Osteoblast (primary cell): ENCODE data around the gene RBBP8NL. TPM values are rescaled to one million over a fixed set of nuclear protein-coding genes. Genes with fewer than 3 reads are reported as not detected.

Experiments
- DNase-seq: peaks from one replicate; pipeline ENCODE4 v3.0.0; 2011; ENCODE audit warnings: low spot score, mixed read lengths; ENCODE audit not compliant: insufficient read length; ENCODE audit errors: missing footprints
- H2AFZ ChIP-seq: 2 replicates; pipeline ENCODE4 v1.6.0; 2011; ENCODE audit warnings: mild to moderate bottlenecking, low read length
- H3K27ac ChIP-seq: 2 replicates; pipeline ENCODE4 v1.5.1; 2011; ENCODE audit warnings: mild to moderate bottlenecking, low read depth, low read length, moderate library complexity
- H3K27me3 ChIP-seq: 2 replicates; pipeline ENCODE4 v1.6.0; 2012; ENCODE audit warnings: mild to moderate bottlenecking, control low read depth, inconsistent platforms, low read length, moderate library complexity; ENCODE audit not compliant: insufficient read depth
- H3K36me3 ChIP-seq: 2 replicates; pipeline ENCODE4 v1.5.1; 2011; ENCODE audit warnings: mild to moderate bottlenecking, low read length, control low read depth, moderate library complexity; ENCODE audit not compliant: insufficient read depth
- H3K4me1 ChIP-seq: 2 replicates; pipeline ENCODE4 v1.5.1; 2011; ENCODE audit warnings: mild to moderate bottlenecking, low read length, control low read depth, moderate library complexity; ENCODE audit not compliant: insufficient read depth
- H3K4me2 ChIP-seq: 2 replicates; pipeline ENCODE4 v1.6.0; 2011; ENCODE audit warnings: mild to moderate bottlenecking, low read length; ENCODE audit not compliant: insufficient read depth
- H3K4me3 ChIP-seq: fragments of 200-600 bp; sonication (generic); 3 replicates; pipeline ENCODE4 v1.5.1; 2012; ENCODE audit warnings: mild to moderate bottlenecking, low read length, inconsistent platforms; ENCODE audit not compliant: insufficient read depth
- H3K79me2 ChIP-seq: 2 replicates; pipeline ENCODE4 v1.6.0; 2012; ENCODE audit warnings: mild to moderate bottlenecking, low read length, control low read depth, inconsistent platforms; ENCODE audit not compliant: insufficient read depth
- H3K9me3 ChIP-seq: 2 replicates; pipeline ENCODE4 v1.5.1; 2011; ENCODE audit warnings: low read depth, low read length, control low read depth
- H4K20me1 ChIP-seq: 2 replicates; pipeline ENCODE4 v1.6.0; 2012; ENCODE audit warnings: mild to moderate bottlenecking, low read length, control low read depth; ENCODE audit not compliant: insufficient read depth
- CTCF ChIP-seq: IDR thresholded peaks from 2 replicates; pipeline ENCODE4 v1.5.1; 2011; ENCODE audit warnings: mild to moderate bottlenecking, low read depth, low read length, moderate library complexity; ENCODE audit errors: extremely low read depth
- total RNA-seq: library from RNA; depleted of rRNA; stranded (reverse); fragments of >200 nt; gene quantifications from 2 replicates; pipeline ENCODE4 v1.2.3, GENCODE V29; 2012

Gene RBBP8NL
- total RNA-seq, 1 donor, result not detected

GRCh38 chr20:62457831-62458230 is 30.5 kb upstream of the RBBP8NL start:
- DNase-seq, result no peak
- H3K4me1 ChIP-seq, result no peaks in the 10 kb centered on the region
- no peak overlapping the region for H3K27ac ChIP-seq
- no peak overlapping the region for H2AFZ ChIP-seq
- no peaks in the 10 kb centered on the region for H3K9me3 ChIP-seq
- no peaks in the 10 kb centered on the region for H3K36me3 ChIP-seq
- peaks cover 3% of the 10 kb centered on the region for H3K27me3 ChIP-seq
- no peak overlapping the region for H3K4me2 ChIP-seq
- TF ChIP-seq CTCF, result no peak
- H4K20me1 ChIP-seq, result no peaks in the 10 kb centered on the region
- H3K79me2 ChIP-seq, result no peaks in the 10 kb centered on the region
- H3K4me3 ChIP-seq, result no peak overlapping the region

DNA sequence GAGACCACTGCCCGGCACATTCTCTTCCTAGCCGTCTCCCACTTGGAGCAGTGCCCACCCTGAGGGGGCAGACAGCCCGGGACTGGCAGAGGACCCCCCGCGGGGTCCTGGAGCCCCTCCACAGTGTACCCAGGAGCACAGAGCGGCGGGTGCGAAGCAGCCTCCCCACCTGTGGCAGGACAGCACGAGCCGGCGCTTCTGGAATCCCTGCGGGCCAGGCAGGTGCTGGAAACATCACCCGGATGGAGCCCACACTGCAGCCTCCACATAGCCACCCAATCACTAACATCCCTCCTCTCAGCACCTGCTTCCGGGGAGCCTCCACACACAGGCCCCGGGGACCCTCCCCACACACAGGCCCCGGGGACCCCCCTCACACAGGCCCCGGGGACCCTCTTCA is 29.8 kb upstream of the RBBP8NL start:
- Histone ChIP-seq H4K20me1 (no peaks in the 10 kb centered on the region), H3K4me1 (no peaks in the 10 kb centered on the region), H3K27ac (no peak overlapping the region), H3K9me3 (no peaks in the 10 kb centered on the region), H2AFZ (no peak overlapping the region), H3K36me3 (no peaks in the 10 kb centered on the region), H3K4me3 (no peak overlapping the region), H3K79me2 (no peaks in the 10 kb centered on the region), H3K4me2 (no peak overlapping the region), H3K27me3 (peaks cover 3% of the 10 kb centered on the region)
- no peak for TF ChIP-seq CTCF
- no peak for DNase-seq

GRCh38 chr20:62455929-62456328 is 28.6 kb upstream of the RBBP8NL start:
- H3K4me2 ChIP-seq, result no peak overlapping the region
- no peaks in the 10 kb centered on the region for H3K36me3 ChIP-seq
- H3K9me3 ChIP-seq, result no peaks in the 10 kb centered on the region
- H3K4me1 ChIP-seq, result no peaks in the 10 kb centered on the region
- no peaks in the 10 kb centered on the region for H4K20me1 ChIP-seq
- peaks cover 3% of the 10 kb centered on the region for H3K27me3 ChIP-seq
- no peak overlapping the region for H3K27ac ChIP-seq
- DNase-seq, result no peak
- no peaks in the 10 kb centered on the region for H3K79me2 ChIP-seq
- no peak for TF ChIP-seq CTCF
- H3K4me3 ChIP-seq, result no peak overlapping the region
- no peak overlapping the region for H2AFZ ChIP-seq

GRCh38 chr20:62454904-62455636 is 27.7 kb upstream of the RBBP8NL start:
- Histone ChIP-seq H3K4me3 (no peak overlapping the region), H3K27me3 (no peaks in the 10 kb centered on the region)

More at GRCh38 chr20:62454904-62455636, 27.7 kb upstream of the RBBP8NL start:
- Histone ChIP-seq H2AFZ (no peak overlapping the region), H3K27ac (no peak overlapping the region), H3K36me3 (no peaks in the 10 kb centered on the region), H3K4me2 (no peak overlapping the region), H4K20me1 (no peaks in the 10 kb centered on the region), H3K4me1 (no peaks in the 10 kb centered on the region), H3K9me3 (no peaks in the 10 kb centered on the region), H3K79me2 (no peaks in the 10 kb centered on the region)
- DNase-seq, result no peak
- TF ChIP-seq CTCF, result no peak
